ENCODE data around the gene ARHGEF26.

DNA sequence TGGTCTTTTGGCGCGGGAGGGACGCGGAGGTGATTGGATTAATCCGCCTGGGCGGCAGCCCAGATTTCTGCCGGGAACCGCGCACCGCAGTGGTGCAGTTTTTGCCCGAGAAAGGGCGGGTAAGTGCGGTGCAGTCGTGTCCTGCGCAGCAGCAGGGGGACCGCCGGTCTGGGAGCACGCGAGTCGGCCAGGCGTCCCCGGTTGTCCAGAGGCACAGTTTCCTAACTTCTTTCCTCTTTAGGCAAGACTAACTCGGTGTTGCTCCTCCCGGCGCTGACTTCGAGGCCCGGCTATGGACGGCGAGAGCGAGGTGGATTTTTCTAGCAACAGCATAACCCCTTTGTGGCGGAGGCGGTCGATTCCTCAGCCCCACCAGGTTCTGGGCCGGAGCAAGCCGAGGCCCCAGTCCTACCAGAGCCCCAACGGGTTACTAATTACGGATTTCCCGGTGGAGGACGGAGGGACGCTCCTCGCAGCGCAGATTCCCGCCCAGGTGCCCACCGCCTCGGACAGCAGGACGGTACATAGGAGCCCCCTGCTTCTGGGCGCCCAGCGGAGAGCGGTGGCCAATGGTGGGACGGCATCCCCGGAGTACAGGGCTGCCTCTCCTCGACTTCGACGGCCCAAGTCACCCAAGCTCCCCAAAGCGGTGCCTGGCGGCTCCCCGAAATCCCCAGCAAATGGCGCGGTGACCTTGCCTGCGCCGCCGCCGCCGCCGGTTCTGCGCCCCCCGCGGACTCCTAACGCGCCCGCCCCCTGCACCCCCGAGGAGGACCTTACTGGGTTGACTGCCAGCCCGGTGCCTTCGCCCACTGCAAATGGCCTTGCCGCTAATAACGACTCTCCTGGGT lies 736 bp downstream of the ARHGEF26 start:
- no peak for TF ChIP-seq CTCF (IDR thresholded peaks at IDR 0.05)
- TF ChIP-seq POLR2A (IDR thresholded peaks at IDR 0.05), result no peak
